Glomerular visceral epithelial cell (primary cell): ENCODE data around the gene GSG1.
"Not testable (repeated sequence)": the region's sequence is repeated elsewhere in the genome, so short reads cannot be mapped to it uniquely, and the experiment has no call there.

ENCODE experiments used
- DNase-seq: peaks from one replicate; pipeline ENCODE4 v3.0.0-alpha.2; 2016; ENCODE audit errors: extremely low spot score

Gene GSG1

GRCh38 chr12:13062669-13063068, 40.8 kb downstream of the GSG1 start:
- no peak for DNase-seq

DNA sequence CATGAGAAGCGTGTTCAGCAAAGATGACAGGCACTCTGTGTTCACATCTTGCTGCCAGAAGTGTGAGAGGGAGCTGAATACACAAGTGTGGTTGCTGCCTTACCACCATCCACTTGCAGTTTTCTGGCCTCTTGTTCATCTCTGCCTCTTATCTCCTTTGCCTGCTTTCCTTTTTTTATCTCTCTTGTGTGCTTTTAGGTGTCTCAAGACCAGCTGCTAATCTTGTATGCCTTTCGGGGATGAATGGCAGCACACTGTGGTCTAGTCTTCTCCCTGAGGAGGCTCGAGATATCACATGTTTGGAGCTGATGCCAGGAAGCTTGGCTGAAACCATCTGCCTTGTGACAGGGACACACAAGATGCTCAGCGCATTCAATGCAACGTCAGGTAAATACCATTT, 42.1 kb downstream of the GSG1 start:
- DNase-seq = no peak

DNA sequence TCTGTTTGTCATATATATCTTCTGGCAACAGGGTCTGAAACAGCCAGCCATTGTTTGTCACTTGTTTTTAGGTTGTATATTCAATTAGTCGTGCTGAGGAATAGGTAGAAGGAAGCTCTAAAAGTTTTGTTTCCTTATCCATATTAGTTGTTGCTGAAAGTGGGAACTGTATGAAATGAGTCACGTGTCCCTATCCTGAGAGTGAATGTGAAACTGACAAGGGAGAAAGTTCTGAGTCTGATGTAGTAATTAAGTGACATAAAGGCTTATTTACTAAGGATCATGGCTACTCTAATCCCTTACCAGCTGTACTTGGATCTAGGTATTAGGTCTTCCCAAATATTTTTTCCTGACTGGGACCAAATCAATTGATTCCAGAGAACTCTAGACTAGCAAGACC, 42.9 kb downstream of the GSG1 start:
- DNase-seq = no peak

DNA sequence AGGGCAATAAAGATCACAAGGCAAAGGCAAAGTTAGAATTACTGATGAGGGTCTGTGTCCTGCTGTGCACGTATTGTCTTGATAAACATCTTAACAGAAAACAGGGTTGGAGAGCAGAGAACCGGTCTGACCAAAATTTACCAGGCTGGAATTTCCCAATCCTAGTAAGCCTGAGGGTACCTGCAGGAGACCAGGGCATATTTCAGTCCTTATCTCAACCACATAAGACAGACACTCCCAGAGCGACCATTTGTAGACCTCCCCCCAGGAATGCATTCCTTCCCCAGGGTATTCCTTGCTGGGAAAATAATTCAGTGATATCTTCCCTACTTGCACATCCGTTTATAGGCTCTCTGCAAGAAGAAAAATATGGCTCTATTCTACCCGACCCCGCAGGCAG, 49.9 kb downstream of the GSG1 start:
- DNase-seq = not testable (repeated sequence)

GRCh38 chr12:13052421-13052820, 51.0 kb downstream of the GSG1 start:
- DNase-seq = no peak

- no peak for DNase-seq
These were observed 53.7 kb downstream of the GSG1 start for GRCh38 chr12:13049816-13050215.

GRCh38 chr12:13046964-13047363, 56.5 kb downstream of the GSG1 start:
- no peak for DNase-seq

DNA sequence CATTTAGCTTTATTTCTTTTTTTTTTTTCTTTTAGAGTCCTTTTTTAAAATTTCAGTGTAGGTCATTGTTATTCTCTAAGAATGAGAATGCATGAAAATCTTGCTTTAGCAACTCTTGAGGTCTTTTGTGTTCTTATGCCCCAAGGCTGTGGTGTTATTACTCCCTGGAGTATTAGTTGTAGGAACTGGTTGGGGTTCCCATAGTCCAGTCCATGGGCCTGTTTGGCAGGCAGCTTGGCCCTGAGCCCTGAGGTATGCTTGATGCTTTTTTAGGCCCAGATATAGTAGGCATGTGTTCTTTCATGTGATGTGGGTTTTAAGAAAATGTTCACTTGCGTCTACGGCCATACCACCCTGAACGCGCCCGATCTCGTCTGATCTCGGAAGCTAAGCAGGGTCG, 57.7 kb downstream of the GSG1 start:
- DNase-seq = no peak

DNA sequence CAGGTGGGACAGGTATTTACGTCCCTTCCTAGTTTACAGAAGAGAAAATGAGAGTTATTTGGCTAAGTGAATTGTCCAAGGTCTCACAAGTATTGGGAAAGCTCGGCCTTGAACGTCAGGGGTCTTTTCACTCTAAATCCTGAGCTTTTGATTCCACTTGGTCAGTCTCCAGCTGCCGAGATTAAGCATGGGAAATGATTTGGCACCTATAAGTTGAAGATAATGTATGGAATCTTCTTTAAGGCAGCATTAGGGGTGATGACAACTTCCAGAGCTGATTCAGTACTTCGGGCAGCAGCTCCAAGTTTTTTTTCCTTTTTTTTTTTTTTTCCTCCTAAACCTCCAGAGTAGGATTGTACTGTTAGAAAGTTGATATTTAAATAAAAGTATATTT, 58.6 kb downstream of the GSG1 start:
- DNase-seq = no peak

DNA sequence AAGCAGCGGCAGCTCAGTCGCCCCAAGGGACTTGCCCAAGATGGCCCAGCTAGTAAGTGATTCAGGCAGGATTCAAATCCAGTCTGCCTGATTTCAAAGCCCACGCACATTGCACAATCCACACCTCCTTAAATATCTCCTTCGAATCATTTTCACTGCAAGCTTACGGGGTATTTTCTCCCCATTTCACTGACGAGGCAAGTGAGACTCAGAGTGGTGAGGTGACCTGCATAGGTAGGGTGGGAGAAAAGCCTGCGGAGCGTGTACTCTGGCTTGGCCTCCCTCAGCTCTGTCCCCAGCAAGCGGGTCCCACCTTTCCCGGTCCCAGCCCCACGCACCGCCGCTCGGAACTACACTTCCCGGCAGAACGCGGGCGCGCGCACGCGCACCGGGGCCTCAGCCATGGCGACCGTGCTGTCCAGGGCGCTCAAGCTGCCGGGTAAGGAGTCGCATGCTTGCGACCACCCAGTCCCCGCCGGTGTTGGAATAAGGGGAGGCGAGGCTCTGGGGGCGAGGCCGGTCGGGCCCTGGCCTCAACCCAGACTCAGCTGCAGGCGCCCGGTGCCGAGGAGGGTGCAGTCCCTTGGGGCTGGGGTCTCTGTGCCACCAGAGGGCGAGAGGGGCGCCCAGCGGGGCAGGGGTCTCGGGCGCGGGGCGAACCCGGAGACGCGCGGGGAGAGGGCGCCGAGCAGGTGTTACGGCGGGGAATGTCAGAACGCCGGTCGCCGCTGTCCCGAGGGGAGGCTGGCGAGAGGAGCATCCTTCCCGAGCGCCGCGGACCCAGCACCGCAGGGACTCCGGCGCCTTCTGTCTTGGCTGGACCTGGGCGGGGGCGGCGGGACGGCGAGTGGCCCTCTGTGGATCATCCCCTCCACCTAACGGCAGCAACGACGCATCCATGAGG, 59.2 kb downstream of the GSG1 start, which contains the start of gene FAM234B:
TSS of gene FAM234B (plus strand) at position 380 of the 904 bp plus-strand sequence. CDS start at position 403, 23 bp downstream.
- peak; percentile 63 for DNase-seq

- no peak for DNase-seq
These were observed 60.7 kb downstream of the GSG1 start for GRCh38 chr12:13042666-13043230.

DNA sequence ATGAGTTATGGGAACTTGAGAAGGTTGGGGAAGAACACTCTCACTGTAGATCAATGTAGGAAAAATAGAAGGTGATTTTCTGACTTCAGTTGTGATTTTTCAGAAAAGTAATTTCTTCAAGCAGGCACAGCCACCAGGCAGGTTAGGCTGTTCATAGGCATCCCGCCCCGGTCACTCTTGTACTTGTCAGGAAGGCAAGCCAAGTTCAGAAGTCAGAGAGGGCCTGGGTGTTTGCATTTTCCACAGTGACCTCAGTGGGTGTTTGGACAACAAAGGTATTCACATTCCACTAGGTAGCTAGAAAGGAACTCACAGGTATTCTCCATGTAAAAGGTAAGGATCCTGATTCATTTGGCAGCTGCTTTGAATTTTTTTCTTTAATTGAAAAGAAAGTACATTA, 62.2 kb downstream of the GSG1 start:
- no peak for DNase-seq

DNA sequence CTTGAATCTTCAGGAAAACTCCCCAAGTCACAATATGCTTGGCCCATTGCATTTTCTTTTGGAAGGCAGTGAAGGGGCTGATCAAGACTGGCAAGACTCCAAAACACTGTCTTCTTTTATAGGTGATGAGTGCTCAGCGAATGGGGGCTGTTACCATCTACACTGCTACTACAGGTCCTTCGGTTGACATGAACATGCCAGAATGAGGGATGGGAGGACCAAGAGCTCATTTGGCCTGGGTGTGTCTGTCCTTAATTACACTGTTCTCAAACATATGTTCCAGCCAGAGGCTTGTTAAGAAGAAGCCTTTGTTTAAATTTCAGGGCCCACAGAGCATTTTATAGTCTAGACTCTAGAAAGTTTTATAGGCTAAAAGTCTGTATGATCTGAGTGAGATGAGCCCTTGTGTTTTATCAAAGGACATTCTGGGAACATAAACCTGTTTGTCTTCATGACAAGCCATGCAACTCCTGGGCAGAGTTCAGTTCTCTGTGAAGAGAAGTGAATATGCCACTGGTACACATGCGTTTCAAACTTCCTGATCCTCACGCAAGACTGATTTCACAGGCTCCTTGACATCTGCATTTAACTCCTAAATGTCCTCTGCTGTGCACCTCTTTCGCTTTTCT, 64.0 kb downstream of the GSG1 start:
- no peak for DNase-seq

DNA sequence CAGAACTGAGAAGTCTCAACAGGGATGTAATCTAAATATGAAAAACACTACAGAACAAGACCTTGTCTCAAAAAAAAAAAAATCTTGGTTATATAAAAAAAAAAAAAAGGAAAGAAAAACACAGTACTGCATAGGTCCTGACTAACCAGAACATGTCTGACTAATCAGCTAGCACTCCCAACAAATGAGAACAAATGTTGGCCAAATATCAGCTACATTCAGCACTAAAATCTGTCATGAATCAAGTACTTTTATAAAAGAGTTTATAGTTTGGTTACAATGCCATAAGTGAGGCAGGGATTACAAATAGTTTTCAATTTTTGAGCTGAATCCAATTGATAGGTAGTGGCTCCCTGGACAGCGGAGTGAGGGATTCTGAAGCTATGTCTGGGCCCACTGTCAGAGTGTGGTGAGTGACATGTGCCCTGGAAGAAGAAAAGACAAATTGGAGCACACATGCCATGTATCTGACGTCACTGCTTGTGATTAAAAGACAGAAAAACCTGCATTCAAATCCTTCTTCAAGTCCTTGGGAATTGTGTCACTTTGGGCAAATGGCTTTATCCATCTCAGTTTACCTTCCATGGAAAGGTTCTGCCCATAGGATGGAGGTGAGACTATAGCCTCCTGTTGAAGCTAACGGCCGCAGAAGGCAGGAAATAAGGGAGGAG, 64.8 kb downstream of the GSG1 start:
- no peak for DNase-seq

GRCh38 chr12:13036881-13037280, 66.6 kb downstream of the GSG1 start:
- DNase-seq = no peak

DNA sequence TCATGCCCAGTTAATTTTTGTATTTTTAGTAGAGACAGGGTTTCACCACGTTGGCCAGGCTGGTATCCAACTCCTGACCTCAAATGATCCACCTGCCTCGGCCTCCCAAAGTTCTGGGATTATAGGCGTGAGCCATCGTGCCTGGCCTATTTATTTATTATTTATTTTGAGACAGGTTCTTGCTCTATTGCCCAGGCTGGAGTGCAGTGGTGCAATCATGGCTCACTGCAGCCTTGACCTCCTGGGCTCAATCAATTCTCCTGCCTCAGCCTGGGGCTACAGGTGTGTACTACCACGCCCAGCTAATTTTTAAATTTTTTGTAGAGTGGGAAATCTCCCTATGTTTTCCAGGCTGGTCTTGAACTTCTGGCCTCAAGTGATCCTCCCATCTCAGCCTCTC, 68.1 kb downstream of the GSG1 start:
- not testable (repeated sequence) for DNase-seq
